ENCODE data around the gene RCAN2. TPM values are rescaled to one million over a fixed set of nuclear protein-coding genes. Genes with fewer than 3 reads are reported as not detected.

Gene RCAN2
- total and polyA plus RNA-seq, 9 of the 15 experiments (the other 6 are each of a cell fraction or from before 2014, with no cell fraction given): 0.04 TPM; not detected in 8

DNA sequence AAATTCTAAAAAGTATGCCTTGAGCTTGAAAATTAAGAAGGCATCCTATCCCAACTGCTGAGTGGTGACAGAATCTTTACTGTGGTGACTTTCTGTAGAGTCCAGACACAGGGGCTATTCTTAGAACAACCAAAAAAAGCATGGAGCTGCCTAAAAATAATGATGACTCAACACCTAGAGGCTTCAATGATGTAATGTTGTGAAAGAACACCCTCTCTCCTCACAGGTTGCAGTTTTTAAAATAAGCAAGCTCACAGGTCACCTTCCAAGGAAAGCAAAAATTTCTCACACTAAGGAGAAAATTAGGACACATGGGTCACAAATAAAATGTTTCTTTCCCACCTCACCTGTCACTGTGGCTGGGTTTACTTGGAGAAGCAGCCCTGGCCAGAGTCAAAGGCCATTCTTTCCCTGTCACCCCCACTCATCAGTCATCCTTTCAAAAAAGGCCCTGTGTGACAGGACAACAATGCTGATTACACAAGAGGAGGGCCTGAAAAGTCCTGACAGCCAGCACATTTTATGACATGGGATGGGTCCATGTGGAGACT lies 53.5 kb downstream of the RCAN2 start (continued):
- TF ChIP-seq CREB3 (tag; conservative IDR thresholded peaks at IDR 0.05; ENCODE audit: low read depth) (no peak), PRPF4 (IDR thresholded peaks at IDR 0.05; ENCODE audit: insufficient read depth, low read depth, low read length, poor library complexity, severe bottlenecking) (no peak), CSDE1 (IDR thresholded peaks at IDR 0.05) (no peak), MGA (IDR thresholded peaks at IDR 0.05) (no peak), ZKSCAN1 (IDR thresholded peaks at IDR 0.05; ENCODE audit: low read depth, low read length) (no peak), SP2 (IDR thresholded peaks at IDR 0.05; ENCODE audit: extremely low read depth, low read depth, low read length, poor library complexity, severe bottlenecking) (no peak), NBN (IDR thresholded peaks at IDR 0.05; ENCODE audit: low read depth) (no peak), E2F8 (IDR thresholded peaks at IDR 0.05; ENCODE audit: low read depth, partially characterized antibody) (no peak), GTF2E2 (tag; IDR thresholded peaks at IDR 0.05) (no peak), SMARCE1 (IDR thresholded peaks at IDR 0.05) (no peak), HDGF (IDR thresholded peaks at IDR 0.05) (no peak), ARID2 (IDR thresholded peaks at IDR 0.05) (no peak), E2F3 (CRISPR knock-in tag; IDR thresholded peaks at IDR 0.05) (no peak), FOXK2 (conservative IDR thresholded peaks at IDR 0.05 in 1 of 2, IDR thresholded peaks at IDR 0.05 in 1 of 2; ENCODE audit: low read depth in 2 of 2) (no peak)

Data from K562 (cell line).